Fibroblast of skin of abdomen (primary cell): Measurements from ENCODE around the gene PRRC2B.
"Not testable (repeated sequence)": the region's sequence is repeated elsewhere in the genome, so short reads cannot be mapped to it uniquely, and the experiment has no call there.

Experiments
- DNase-seq: peaks from one replicate; pipeline ENCODE4 v3.0.0-alpha.2; 2013

Gene PRRC2B

GRCh38 chr9:131438190-131438589 lies 44.3 kb downstream of the PRRC2B start:
- no peak for DNase-seq

GRCh38 chr9:131439224-131439623 lies 45.3 kb downstream of the PRRC2B start:
- no peak for DNase-seq

GRCh38 chr9:131441441-131441840 lies 47.6 kb downstream of the PRRC2B start:
- no peak for DNase-seq

GRCh38 chr9:131442351-131442750 lies 48.5 kb downstream of the PRRC2B start:
- DNase-seq = no peak

- no peak for DNase-seq
Measured at GRCh38 chr9:131443648-131444047, 49.8 kb downstream of the PRRC2B start.

DNA sequence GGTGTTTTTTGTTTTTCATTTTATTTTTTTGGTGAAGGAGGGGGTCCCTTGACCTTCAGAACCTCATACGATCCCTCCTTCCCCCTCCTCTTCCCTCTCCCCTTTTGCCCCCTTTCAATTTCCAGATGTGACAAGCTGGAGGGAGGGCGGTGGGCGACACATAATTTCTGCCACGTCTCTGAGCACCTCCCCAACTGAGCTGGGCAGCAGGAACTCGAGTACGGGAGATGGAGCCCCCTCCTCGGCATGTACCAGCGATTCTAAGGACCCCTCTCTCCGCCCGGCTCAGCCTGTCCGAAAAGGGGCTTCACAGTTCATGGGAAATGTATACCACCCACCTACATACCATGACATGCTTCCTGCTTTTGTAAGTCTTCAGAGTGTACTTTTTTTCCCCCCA lies 52.4 kb downstream of the PRRC2B start:
- no peak for DNase-seq

- DNase-seq = no peak
Measured at GRCh38 chr9:131447148-131447547, 53.3 kb downstream of the PRRC2B start.

DNA sequence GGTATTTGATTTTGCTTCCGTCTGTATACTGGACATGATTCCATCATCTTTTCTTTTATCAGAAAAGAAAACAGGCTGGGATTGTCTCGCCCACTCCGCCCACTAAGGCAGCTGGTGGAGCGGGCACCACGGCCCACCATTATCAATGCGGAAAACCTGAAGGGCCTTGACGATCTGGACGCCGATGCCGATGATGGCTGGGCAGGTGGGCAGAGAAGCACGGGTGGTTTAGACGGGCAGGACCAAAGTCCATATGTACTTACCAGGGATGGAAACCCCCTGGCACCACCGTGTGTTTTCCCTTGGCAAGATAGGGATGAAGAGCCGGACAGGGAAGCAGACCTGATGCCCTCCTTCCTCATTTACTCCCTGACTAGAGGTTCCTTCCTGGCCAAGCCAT lies 53.7 kb downstream of the PRRC2B start:
- DNase-seq = no peak

DNA sequence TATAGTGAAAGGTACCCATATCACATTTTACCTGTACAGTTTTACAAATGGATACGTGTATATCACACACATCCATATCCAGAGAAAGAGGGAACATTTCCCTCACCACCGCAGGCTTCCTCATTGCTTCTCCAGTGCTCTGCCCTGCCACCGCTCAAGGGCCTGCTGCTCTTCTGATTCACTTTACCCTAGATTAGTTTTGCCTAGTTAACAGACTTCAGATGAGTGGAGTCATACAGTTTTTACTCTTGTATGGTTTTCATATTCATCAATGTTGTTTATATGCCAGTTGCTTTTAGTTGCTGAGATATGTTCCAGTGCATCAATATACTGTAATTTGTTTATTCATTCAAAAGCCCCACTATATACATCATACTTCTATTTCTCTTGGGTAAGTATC lies 54.9 kb downstream of the PRRC2B start:
- no peak for DNase-seq

DNA sequence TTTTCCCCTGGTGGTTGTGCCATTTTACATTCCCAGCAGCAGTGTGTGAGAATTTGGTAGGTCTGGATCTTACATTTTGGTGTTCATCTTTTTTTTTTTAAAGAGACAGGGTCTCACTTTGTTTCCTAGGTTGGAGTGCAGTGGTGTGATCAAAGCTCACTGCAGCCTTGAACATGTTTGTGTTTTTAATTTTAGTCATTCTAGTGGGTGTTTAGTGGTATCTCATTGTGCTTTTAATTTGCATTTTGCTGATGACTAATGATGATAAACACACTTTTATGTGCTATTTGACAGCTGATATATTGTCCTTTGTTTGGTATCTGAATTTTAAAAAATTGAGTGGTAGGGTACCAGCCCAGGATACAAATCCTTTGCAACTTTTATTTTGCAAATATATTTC lies 55.4 kb downstream of the PRRC2B start:
- no peak for DNase-seq

GRCh38 chr9:131454028-131454427 lies 60.1 kb downstream of the PRRC2B start:
- DNase-seq = no peak

DNA sequence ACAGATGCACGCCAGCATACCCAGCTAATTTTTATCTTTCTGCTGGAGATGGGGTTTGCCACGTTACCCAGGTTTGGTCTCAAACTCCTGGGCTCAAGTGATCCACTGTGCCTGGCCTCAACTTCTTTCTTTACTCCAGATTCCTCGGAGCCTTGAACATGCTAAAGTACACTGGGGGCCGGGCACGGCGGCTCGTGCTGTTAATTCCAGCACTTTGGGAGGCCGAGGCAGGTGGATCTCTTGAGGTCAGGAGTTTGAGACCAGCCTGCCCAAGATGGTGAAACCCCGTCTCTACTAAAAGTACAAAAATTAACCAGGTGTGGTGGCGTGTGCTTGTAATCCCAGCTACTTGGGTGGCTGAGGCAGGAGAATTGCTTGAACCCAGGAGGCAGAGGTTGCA lies 61.8 kb downstream of the PRRC2B start:
- not testable (repeated sequence) for DNase-seq

DNA sequence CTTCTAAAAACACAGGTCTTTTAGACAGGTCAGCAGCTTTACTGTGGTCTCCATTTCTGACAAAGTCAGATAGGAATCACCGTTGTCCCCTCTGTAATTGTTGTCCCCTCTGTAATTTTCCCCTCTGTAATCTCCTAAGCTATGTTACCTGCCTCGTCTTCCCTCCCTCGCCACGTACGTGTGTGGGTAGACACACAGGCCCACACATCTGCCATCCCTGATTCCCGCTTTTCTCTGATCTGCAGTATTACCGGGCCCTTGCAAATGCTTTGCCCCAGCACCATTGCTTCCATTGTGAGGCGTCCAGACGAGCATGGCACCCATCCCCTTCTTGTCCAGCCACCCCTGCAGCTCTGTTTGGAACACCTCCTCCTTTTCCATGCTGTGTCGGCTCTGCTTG lies 63.9 kb downstream of the PRRC2B start:
- DNase-seq = no peak

DNA sequence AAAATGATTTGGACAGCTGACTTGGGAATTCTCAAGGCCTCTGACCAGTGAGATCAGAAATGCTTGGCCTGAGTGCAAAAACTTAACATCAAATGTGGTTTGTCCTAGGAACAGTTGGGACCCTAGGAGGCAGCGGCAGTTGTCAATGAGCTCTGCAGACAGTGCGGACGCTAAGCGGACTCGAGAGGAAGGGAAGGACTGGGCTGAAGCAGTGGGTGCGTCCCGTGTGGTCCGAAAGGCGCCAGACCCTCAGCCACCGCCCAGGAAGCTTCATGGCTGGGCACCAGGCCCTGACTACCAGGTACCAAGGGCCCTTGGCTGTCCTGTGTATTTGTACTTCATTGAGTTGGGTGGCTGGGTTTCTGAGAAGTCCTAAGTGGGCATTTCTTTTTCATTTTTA lies 65.2 kb downstream of the PRRC2B start:
- no peak for DNase-seq

GRCh38 chr9:131461166-131461565 lies 67.3 kb downstream of the PRRC2B start:
- DNase-seq = no peak

DNA sequence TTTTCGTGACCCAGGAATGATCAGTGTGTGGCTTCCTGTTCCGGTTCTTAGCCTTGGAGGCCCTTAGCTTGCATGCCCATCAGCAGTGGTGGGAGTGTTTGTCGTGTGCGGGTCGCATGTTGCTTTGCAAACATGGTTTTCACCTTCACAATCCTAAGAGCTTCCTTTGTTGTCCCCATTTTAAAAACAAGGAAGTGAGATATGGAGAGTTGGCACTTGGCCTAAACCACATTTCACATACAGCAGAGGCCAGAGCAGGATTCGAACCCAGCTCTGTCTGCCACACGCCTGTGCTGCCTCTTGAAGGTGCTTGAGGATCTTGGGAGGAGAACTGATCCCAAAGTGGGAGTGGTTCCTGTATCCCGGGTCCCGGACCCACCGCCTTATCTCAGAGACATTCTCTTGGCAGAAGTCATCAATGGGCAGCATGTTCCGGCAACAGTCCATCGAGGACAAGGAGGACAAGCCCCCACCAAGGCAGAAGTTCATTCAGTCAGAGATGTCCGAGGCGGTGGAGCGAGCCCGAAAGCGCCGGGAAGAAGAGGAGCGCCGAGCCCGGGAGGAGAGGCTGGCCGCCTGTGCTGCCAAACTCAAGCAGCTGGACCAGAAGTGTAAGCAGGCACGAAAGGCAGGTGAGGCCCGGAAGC lies 70.6 kb downstream of the PRRC2B start:
- no peak for DNase-seq

GRCh38 chr9:131465401-131465800 lies 71.5 kb downstream of the PRRC2B start:
- DNase-seq = peak; percentile 60

GRCh38 chr9:131467214-131467935 lies 73.5 kb downstream of the PRRC2B start:
- DNase-seq = no peak

DNA sequence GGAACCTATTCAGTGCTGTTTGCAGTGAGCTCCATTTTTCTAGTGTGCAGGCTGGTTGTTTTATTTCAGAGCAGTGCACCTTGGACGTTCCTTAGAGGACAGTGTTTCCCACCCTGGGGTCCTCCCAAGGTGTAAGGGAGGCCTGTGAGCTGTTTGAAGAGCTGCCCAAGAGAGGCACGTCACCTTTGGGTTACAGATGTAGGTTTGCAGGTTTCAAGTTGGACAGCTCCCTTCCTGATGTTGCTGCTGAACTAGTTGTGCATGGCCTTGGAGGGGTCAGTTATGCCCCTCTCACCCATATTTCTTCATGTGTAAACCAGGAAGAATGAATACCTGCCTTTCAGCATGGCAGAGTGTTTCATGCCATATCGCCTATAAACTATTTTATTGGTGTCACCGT lies 74.1 kb downstream of the PRRC2B start:
- no peak for DNase-seq

- peak; percentile 25 for DNase-seq
Measured at GRCh38 chr9:131469356-131469755, 75.5 kb downstream of the PRRC2B start.

GRCh38 chr9:131469951-131470350 lies 76.1 kb downstream of the PRRC2B start:
- DNase-seq = no peak

DNA sequence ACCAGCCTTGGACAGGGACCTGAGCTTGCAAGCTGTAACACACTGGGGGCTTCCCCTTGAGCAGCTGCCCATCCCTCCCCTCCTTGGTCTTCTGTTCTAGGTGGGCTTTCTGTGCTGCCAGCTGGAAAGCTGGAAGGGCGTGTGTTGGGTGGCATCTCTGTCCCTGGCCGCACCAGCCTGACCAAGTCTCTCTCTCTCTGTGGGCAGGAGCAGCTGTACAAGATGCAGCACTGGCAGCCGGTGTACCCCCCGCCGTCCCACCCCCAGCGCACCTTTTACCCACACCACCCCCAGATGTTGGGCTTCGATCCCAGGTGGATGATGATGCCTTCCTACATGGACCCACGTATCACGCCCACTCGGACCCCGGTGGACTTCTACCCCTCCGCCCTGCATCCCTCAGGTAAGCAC lies 76.7 kb downstream of the PRRC2B start:
- no peak for DNase-seq

DNA sequence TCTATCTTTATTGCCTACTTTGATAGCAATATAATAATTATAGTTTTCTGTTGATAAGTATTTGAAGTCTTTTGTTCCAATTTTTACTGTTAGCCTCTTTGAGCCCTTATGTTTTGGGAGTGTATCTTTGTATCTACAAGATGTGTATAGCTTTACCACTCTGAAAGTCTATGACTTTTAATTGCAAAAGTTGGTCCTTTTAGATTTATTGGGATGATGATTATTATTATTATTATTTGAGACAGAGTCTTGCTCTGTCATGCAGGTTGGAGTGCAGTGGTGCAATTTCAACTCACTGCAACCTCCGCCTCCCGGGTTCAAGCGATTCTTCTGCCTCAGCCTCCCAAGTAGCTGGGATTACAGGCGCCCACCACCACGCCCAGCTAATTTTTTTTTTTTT lies 78.2 kb downstream of the PRRC2B start:
- not testable (repeated sequence) for DNase-seq

- no peak for DNase-seq
Measured at GRCh38 chr9:131473198-131473885, 79.5 kb downstream of the PRRC2B start.
